Testis (tissue), 2 donors: ENCODE measurements around the gene KLK14.

Source experiments
- CTCF ChIP-seq, 3 experiments: fragments of 450-650 bp in 2 of 3; fragments of 200-600 bp in 1 of 3; sonication (generic) in 1 of 3; IDR thresholded peaks; one replicate each; pipeline ENCODE4 v1.5.1; 2016 to 2019; ENCODE audit warnings: antibody characterized with exemption in 3 of 3, mild to moderate bottlenecking in 2 of 3, moderate library complexity in 1 of 3
- POLR2A ChIP-seq: fragments of 450-650 bp; IDR thresholded peaks from one replicate; pipeline ENCODE4 v1.6.1; 2017; ENCODE audit warnings: antibody characterized with exemption, mild to moderate bottlenecking, moderate library complexity

- no peak for TF ChIP-seq CTCF (IDR thresholded peaks at IDR 0.05)
- no peak for TF ChIP-seq POLR2A
Observed at GRCh38 chr19:51081476-51081875, 1.2 kb downstream of the KLK14 start.
